ENCODE measurements around the gene FOXC1.

GRCh38 chr6:1641343-1641885 is 31.7 kb downstream of the FOXC1 start:
- TF ChIP-seq, protein P1, sequence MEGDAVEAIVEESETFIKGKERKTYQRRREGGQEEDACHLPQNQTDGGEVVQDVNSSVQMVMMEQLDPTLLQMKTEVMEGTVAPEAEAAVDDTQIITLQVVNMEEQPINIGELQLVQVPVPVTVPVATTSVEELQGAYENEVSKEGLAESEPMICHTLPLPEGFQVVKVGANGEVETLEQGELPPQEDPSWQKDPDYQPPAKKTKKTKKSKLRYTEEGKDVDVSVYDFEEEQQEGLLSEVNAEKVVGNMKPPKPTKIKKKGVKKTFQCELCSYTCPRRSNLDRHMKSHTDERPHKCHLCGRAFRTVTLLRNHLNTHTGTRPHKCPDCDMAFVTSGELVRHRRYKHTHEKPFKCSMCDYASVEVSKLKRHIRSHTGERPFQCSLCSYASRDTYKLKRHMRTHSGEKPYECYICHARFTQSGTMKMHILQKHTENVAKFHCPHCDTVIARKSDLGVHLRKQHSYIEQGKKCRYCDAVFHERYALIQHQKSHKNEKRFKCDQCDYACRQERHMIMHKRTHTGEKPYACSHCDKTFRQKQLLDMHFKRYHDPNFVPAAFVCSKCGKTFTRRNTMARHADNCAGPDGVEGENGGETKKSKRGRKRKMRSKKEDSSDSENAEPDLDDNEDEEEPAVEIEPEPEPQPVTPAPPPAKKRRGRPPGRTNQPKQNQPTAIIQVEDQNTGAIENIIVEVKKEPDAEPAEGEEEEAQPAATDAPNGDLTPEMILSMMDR (IDR thresholded peaks at IDR 0.05) = no peak
- TF ChIP-seq CBX8 (IDR thresholded peaks at IDR 0.05) (no peak), FOSB (CRISPR knock-in tag; IDR thresholded peaks at IDR 0.05) (no peak)
